HG03521 (cell line): ENCODE data around the gene DDIAS.
"Not testable (repeated sequence)": the region's sequence is repeated elsewhere in the genome, so short reads cannot be mapped to it uniquely, and the experiment has no call there.

Source experiments
- ATAC-seq: cut with Tn5 transposase; IDR thresholded peaks from one replicate; pipeline ENCODE4 v1.9.1; 2021; ENCODE audit warnings: mild to moderate bottlenecking, moderate library complexity; ENCODE audit not compliant: unreplicated experiment

Gene DDIAS

GRCh38 chr11:82962021-82962420 is 60.5 kb downstream of the DDIAS start:
- not testable (repeated sequence) for ATAC-seq

- ATAC-seq = no peak
Observed at GRCh38 chr11:82967381-82967780, 65.8 kb downstream of the DDIAS start.

DNA sequence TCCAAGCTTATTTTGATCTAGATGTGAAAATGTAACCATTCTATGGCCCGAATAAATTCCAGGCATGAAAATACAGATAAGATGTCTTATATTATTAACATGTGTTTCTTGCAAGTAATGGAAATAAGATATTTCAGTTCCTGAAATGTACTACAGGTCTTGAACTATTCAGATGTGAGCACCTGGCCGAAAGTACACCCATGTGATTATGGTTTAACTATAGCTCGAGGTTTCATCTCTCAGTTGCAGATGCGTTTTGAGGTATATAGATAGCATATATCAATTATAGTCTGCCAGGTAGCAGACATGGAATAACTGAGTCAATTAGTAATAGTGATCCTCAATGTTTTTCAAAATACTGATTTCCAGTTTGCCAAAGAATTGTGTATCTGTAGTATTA is 68.3 kb downstream of the DDIAS start:
- ATAC-seq = peak; percentile 95

DNA sequence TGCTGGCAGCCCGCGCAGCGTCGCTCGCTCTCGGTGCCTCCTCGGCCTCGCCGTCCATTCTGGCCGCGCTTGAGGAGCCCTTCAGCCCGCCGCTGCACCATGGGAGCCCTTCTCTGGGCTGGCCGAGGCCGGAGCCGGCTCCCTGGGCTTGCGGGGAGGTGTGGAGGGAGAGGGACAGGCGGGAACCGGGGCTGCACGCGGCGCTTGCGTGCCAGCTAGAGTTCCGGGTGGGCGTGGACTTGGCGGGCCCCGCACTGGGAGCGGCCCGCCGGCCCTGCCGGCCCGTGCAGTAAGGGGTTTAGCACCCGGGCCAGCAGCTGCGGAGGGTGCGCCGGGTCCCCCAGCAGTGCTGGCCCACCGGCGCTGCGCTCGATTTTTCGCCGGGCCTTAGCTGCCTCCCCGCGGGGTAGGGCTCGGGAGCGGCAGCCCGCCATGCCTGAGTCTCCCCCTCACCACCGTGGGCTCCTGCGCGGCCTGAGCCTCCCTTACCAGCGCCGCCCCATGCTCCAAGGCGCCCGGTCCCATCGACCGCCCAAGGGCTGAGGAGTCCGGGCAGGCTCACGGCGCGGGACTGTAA is 69.1 kb downstream of the DDIAS start:
- ATAC-seq = not testable (repeated sequence)

- ATAC-seq = not testable (repeated sequence)
Observed at GRCh38 chr11:82971519-82971946, 70.0 kb downstream of the DDIAS start.

- ATAC-seq = no peak
Observed at GRCh38 chr11:82972103-82972502, 70.6 kb downstream of the DDIAS start.

GRCh38 chr11:82974135-82974534 is 72.6 kb downstream of the DDIAS start:
- ATAC-seq = no peak

GRCh38 chr11:82974851-82975250 is 73.3 kb downstream of the DDIAS start:
- ATAC-seq = no peak

- no peak for ATAC-seq
Observed at GRCh38 chr11:82975882-82976281, 74.3 kb downstream of the DDIAS start.

GRCh38 chr11:82976786-82977185 is 75.2 kb downstream of the DDIAS start:
- no peak for ATAC-seq

GRCh38 chr11:82978422-82979099 is 77.0 kb downstream of the DDIAS start:
- no peak for ATAC-seq

DNA sequence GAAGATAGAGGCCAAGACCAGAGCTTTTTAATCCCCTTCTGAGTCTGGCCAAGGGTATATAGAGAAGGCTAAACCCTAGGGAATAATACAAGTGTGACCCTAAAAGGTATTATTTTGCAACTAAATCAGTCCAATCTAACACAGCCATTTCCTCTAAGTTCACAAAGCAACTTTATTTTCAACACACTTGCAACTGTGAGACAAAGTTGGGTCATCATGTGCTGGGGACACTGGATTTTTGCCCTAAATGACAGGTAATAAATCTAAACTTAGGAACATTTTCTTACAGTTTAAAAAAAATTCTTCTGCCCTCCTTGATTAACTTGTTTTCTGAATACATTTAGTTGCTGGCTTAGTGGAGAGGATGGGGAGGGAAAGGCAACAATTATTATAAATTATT is 78.3 kb downstream of the DDIAS start:
- no peak for ATAC-seq

- no peak for ATAC-seq
Observed at GRCh38 chr11:82980292-82980691, 78.8 kb downstream of the DDIAS start.

DNA sequence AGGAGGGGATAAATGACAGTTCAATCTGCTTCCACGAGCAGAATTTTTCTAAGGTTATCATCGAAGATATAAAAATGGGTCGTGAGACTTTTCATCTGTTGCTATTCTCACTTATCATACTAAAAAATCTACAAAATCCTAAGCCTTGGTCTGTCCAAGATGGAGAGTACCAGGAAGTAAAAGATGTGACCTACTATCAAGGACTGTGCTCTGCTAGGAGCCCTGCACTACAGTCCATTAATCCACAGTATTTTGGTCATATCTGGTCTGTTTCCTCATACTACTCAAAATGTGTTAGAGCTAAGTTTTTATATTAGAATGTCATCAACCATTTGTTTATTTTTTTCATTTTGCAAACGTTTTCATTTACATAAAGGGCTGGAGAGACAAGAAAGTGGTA is 79.4 kb downstream of the DDIAS start:
- ATAC-seq = no peak

- ATAC-seq = no peak
Observed at GRCh38 chr11:82981852-82982251, 80.3 kb downstream of the DDIAS start.
